ENCODE data around the gene ZNF827.

The ZNF827 gene

DNA sequence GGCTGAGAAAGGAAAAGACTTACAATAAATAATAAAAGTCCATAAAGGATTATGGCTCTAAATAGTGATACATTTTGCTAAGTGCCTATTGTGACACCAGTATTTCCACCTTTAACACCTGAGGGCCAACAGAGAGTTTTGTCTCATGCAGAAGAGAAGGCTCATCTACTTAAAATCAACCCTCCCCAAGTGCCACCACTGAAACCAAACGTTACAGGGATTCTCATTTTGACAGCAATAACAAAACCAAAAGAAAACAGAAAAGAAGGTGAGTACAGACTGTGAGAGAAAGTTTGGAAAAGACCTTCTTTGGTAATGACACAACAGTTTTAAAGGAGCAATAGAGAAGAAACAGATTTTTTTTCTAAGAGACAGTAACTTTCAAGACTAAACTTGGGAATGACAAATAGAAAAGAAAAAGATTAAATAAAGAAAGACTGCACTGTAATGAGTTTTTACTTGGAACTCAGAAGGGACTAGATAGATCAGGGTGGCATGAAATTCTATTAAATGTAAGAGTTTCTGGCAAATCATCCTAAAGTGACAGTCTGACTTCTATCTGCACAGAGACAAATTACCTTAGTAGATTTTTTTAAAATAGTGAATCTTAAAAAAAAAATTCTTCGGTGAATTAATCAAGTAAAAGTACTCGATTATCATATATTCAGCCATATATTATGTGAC is 109.7 kb downstream of the ZNF827 start:
- DNase-seq (ENCODE audit: low spot score), result no peak

DNA sequence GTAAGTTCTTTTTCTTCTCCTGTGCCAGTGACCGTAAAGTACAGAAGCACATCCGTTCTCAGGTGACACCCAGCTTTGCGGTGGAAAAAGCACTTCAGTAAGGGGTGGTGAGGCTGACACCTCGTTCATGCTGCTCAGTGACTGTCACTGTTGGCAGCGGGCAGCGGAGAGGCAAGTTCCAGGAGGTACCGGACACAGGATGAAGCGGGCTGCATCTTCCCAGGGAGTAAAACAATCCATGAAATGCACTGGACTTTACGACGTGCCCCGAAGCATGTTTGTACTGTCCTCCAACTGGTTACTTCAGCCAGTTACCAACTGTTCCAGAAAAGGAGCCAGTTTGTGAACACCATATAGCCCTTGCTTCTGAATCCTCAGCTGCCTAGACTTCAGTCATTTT is 110.7 kb downstream of the ZNF827 start:
- DNase-seq (ENCODE audit: low spot score), result no peak

- no peak for DNase-seq (ENCODE audit: low spot score)
Measured at GRCh38 chr4:145825255-145825654, 113.4 kb downstream of the ZNF827 start.

GRCh38 chr4:145824463-145824862 is 114.2 kb downstream of the ZNF827 start:
- DNase-seq (ENCODE audit: low spot score), result peak; percentile 52

- no peak for DNase-seq (ENCODE audit: low spot score)
Measured at GRCh38 chr4:145823743-145824142, 114.9 kb downstream of the ZNF827 start.

- no peak for DNase-seq (ENCODE audit: low spot score)
Measured at GRCh38 chr4:145822581-145822980, 116.0 kb downstream of the ZNF827 start.

DNA sequence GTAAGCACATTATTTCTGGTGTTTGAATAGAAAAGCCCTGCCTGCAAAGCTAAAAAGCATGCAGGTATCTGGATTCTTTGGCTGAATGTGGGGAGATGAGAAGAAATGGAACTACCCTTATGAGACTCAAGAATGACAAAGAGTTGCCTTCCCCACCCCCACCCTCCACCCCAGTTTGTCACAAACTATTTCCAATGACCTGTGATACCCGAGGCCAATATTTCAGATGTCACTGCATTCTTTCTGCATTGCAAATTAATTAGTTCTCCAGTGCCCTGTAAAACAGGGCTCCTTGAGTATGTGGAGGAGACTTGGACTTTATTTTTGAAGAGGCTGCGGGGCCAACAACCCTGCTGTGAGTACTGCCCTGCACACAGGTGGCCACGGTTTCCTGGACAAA is 116.4 kb downstream of the ZNF827 start:
- no peak for DNase-seq (ENCODE audit: low spot score)

DNA sequence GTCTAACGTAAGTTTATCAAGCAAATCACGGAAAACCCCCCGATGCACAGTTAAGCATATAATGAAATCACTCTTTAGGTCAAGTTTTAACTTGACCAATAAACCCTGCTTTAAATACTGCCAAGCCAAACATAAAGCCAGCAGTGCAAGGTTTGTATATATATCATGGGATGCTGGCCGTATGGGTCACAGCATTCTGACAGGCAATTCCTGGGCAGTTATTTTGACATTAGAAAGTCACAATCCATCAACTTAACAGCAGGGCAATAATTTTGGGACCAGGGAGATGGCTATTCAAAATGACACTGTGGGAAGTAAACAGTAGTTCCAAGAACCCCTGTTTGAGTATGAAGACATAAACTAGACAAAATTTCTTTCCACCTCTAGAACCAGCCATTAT is 116.9 kb downstream of the ZNF827 start:
- no peak for DNase-seq (ENCODE audit: low spot score)

DNA sequence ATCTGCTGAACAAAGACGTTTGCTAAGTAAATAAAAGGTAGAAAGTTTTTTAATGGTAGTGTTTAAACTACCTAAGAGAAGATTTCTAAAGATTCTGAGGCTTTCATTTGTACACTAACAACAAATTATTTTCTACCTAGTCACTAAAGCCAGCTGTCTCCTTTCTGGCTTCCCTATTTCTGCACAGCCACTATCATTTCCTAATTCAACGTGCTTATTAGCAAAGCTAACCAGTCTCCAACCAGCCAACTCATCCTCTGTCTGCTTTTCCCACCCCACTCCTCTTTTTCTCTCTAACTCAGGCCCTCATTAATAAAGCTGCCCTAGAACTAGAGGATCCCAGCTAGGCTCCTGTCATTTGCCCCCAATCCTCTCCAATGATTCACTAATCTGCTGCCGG is 118.2 kb downstream of the ZNF827 start:
- DNase-seq (ENCODE audit: low spot score), result no peak

DNA sequence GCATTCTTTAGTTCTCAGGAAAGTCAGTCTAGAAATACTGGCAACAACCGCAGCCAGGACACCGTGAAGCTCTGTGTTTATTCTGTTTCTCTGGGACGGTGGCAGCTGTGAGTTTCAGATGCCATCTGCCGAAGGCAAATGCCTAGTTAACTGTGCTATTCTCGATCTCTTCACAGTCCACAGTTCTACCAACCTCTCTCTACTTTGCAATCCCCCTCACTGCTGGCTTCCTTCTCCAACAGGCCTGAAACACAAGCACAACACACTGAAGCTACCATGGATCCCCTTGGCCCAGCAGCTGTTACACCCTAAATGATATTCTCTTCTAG is 118.8 kb downstream of the ZNF827 start:
- DNase-seq (ENCODE audit: low spot score), result no peak

- DNase-seq (ENCODE audit: low spot score), result no peak
Measured at GRCh38 chr4:145819101-145819852, 119.3 kb downstream of the ZNF827 start.

DNA sequence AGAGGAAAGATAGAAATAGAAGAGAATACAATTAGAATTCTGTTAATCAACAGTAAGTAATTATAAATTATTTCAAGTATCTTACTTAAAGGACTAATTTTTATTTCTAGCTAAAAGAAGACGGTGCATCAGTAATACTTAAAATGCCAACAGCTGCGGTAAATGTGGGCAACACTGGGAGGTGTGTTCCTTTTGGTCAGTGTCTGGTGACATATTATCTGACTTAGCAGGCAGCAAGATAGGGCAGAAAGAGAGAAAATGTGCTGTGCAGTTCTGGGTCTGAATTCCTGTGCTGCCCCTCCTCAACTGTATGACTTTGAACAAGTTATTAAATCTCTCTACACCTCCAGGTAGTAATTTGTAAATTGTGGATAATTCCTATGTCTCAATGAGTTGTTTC is 120.6 kb downstream of the ZNF827 start:
- DNase-seq (ENCODE audit: low spot score), result no peak

GRCh38 chr4:145816091-145816490 is 122.5 kb downstream of the ZNF827 start:
- DNase-seq (ENCODE audit: low spot score), result no peak

DNA sequence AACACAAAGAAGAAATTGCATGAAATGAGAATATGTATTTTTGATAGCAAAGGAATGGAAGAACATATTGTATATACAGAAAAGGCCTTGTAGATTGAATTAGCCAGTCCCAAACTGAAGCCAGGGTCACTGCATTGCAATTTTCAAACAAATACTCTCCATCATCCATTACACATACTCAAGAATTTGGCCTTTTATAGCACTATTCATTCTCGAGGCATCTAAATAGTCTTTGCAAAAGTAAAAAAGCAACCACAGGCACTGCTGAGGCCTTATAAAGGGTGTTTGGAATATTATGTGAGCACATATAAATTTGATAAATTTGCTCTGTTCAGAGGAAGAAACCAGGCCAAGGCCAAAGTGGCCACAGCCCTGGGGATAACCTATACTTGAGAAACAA is 123.0 kb downstream of the ZNF827 start:
- DNase-seq (ENCODE audit: low spot score), result no peak

GRCh38 chr4:145815027-145815612 is 123.5 kb downstream of the ZNF827 start:
- DNase-seq (ENCODE audit: low spot score), result no peak

DNA sequence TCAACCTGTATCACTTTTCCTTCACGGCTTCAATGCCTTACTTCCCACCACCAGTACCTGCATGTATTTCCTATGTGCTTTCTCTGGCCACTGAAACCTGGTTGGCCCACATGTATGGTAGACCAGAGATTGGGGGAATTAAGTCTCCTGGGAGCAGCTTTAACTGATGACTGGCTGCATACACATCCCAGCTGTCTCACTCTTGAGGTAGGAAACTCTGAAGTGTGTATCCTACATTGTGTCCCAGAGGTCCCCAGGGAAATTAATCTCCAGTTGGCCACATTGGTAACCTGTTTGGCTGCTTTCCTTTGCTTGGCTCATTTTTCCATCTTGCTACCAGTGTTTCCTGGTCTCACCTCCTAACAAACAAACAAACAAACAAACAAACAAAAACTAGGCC is 124.4 kb downstream of the ZNF827 start:
- no peak for DNase-seq (ENCODE audit: low spot score)

- DNase-seq (ENCODE audit: low spot score), result no peak
Measured at GRCh38 chr4:145812919-145813318, 125.7 kb downstream of the ZNF827 start.

DNA sequence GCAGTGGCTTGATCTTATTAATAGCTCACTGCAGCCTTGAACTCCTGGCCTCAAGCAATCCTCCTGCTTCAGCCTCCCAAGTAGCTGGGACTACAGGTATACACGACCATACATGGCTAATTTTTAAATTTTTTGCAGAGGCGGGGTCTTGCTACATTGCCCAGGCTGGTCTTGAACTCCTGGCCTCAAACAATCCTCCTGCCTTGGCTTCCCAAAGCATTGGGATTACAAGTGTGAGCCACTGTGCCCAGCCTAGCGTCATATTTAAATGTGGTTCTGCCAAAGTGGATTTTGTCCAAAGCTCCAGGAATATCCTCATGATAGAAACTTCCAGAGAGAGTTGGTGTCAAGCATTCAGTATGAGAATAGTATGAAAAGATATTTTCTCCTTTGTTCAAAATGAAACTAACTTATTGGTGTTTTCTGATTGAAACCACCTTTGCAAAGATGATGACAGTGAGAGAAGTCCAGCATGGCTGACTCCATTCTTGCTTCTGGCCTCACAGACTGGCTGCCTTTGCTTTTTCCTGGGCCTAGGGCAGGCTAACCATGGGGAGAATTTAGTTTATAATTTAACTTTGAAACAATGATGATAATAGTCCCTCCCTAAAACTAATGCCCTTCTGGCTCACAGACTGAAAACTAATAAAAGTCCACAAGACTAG is 129.6 kb downstream of the ZNF827 start:
- no peak for DNase-seq (ENCODE audit: low spot score)

GRCh38 chr4:145808021-145808650 is 130.5 kb downstream of the ZNF827 start:
- DNase-seq (ENCODE audit: low spot score), result no peak

- no peak for DNase-seq (ENCODE audit: low spot score)
Measured at GRCh38 chr4:145805490-145805889, 133.1 kb downstream of the ZNF827 start.

- DNase-seq (ENCODE audit: low spot score), result no peak
Measured at GRCh38 chr4:145804116-145804515, 134.5 kb downstream of the ZNF827 start.

DNA sequence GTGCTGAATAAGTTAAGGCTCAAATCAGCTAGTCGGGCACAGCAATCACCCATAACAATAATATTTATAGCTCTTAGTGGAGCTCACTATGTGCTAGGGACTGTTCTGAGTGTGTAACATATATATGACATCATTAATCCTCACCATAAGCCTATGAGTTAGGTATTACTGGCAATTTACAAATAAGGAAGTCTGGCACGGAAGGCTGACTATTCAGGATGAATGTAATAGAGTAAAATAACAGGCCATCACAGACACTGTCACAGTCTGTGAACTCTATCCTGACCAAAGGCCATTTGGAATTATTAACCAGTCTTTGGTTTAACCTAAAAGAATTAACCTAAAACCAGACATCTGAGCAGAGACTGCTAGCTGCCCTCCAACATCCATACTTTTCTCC is 139.4 kb downstream of the ZNF827 start:
- no peak for DNase-seq (ENCODE audit: low spot score)

GRCh38 chr4:145797278-145797677 is 141.3 kb downstream of the ZNF827 start:
- no peak for DNase-seq (ENCODE audit: low spot score)
